ENCODE results near the gene PPP1R1B.

DNA sequence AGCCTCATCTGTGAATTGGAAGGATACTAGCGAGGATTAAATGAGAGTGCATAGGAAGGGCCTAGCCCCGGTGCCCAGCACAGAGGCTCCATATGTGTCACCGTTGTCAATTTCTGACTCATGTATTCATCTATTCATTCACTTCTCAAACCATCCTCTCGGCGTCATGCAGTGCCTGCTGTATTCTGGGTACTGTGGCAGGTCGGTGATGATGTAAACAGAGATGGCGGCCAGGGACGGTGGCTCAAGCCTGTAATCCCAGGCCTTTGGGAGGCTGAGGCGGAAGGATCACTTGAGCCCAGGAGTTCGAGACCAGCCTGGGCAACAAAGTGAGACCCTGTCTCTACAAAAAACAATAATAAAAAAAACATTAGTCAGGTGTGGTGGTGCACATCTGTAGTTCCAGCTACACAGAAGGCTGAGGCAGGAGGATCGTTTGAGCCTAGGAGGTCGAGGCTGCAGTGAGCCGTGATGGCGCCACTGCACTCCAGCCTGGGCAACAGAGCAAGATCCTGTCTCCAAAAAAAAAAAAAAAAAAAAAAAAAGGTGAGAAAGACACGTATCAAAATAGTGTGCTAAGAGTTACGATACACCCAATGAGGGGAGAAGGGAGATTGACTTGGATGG, 4.3 kb upstream of the PPP1R1B start:
- TF ChIP-seq CTCF (conservative IDR thresholded peaks at IDR 0.05; ENCODE audit: low read depth, low read length) (no peak), EZH2 (IDR thresholded peaks at IDR 0.05; ENCODE audit: borderline replicate concordance, low read depth, low read length, poor library complexity, severe bottlenecking) (no peak)
